IPS-18c (cell line): ENCODE results near the gene SPPL2B.
A peak's percentile ranks its signal among the peaks of the same experiment; 100 is the strongest.

Experiments
- H3K4me3 ChIP-seq: 2 replicates; pipeline ENCODE4 v1.7.0; 2013; ENCODE audit warnings: low read depth, mild to moderate bottlenecking, low read length, moderate library complexity; ENCODE audit not compliant: insufficient read depth
- H3K9me3 ChIP-seq: one replicate; pipeline ENCODE4 v1.6.1; 2013; ENCODE audit warnings: mild to moderate bottlenecking, low read length, moderate library complexity; ENCODE audit not compliant: control insufficient read depth, insufficient read depth

Gene SPPL2B

GRCh38 chr19:2291185-2291751 lies 37.2 kb upstream of the SPPL2B start:
- Histone ChIP-seq H3K9me3 (peaks cover 2% of the 10 kb centered on the region), H3K4me3 (no peak overlapping the region; the same call in 1 of the 2 replicates)

GRCh38 chr19:2294687-2295335 lies 33.7 kb upstream of the SPPL2B start:
- Histone ChIP-seq H3K9me3 (no peaks in the 10 kb centered on the region), H3K4me3 (no peak overlapping the region)

- no peak overlapping the region for H3K4me3 ChIP-seq
These were observed 32.3 kb upstream of the SPPL2B start for GRCh38 chr19:2296141-2296540.

GRCh38 chr19:2300533-2300932 lies 28.0 kb upstream of the SPPL2B start:
- H3K4me3 ChIP-seq = no peak overlapping the region

More at GRCh38 chr19:2296141-2296540, 32.3 kb upstream of the SPPL2B start:
- no peaks in the 10 kb centered on the region for H3K9me3 ChIP-seq

GRCh38 chr19:2302319-2303210 lies 25.9 kb upstream of the SPPL2B start:
- Histone ChIP-seq H3K4me3 (peak overlapping the region; percentile 24; the same call in 1 of the 2 replicates), H3K9me3 (peaks cover 2% of the 10 kb centered on the region)

More at GRCh38 chr19:2300533-2300932, 28.0 kb upstream of the SPPL2B start:
- H3K9me3 ChIP-seq = peaks cover 2% of the 10 kb centered on the region

- H3K4me3 ChIP-seq = no peak overlapping the region
- peaks cover 2% of the 10 kb centered on the region for H3K9me3 ChIP-seq
These were observed 25.2 kb upstream of the SPPL2B start for GRCh38 chr19:2303211-2303798.

GRCh38 chr19:2305452-2306280 lies 22.8 kb upstream of the SPPL2B start:
- Histone ChIP-seq H3K9me3 (peaks cover 2% of the 10 kb centered on the region), H3K4me3 (no peak overlapping the region)

- no peak overlapping the region for H3K4me3 ChIP-seq
- H3K9me3 ChIP-seq = peaks cover 2% of the 10 kb centered on the region
These were observed 22.1 kb upstream of the SPPL2B start for GRCh38 chr19:2306281-2306806.

GRCh38 chr19:2306971-2307370 lies 21.5 kb upstream of the SPPL2B start:
- no peak overlapping the region for H3K4me3 ChIP-seq

GRCh38 chr19:2307518-2308012 lies 20.9 kb upstream of the SPPL2B start:
- H3K9me3 ChIP-seq = peaks cover 2% of the 10 kb centered on the region
- H3K4me3 ChIP-seq = peak overlapping the region; percentile 31; the same call in 1 of the 2 replicates

More at GRCh38 chr19:2306971-2307370, 21.5 kb upstream of the SPPL2B start:
- H3K9me3 ChIP-seq = peaks cover 2% of the 10 kb centered on the region

GRCh38 chr19:2308114-2308556 lies 20.3 kb upstream of the SPPL2B start, which contains the start of gene LINGO3:
TSS of gene LINGO3 (minus strand) at chr19:2308154. CDS start at chr19:2291776, 16,378 bp downstream.
- peaks cover 2% of the 10 kb centered on the region for H3K9me3 ChIP-seq
- H3K4me3 ChIP-seq = peak within 1 kb of the TSS; percentile 43

- Histone ChIP-seq H3K9me3 (peaks cover 2% of the 10 kb centered on the region), H3K4me3 (no peak overlapping the region)
These were observed 18.6 kb upstream of the SPPL2B start for GRCh38 chr19:2309734-2310362.

GRCh38 chr19:2311093-2311492 lies 17.4 kb upstream of the SPPL2B start:
- H3K9me3 ChIP-seq = peaks cover 2% of the 10 kb centered on the region

GRCh38 chr19:2312820-2313501 lies 15.5 kb upstream of the SPPL2B start:
- H3K9me3 ChIP-seq = peaks cover 2% of the 10 kb centered on the region
- H3K4me3 ChIP-seq = peak overlapping the region; percentile 26; the same call in 1 of the 2 replicates

More at GRCh38 chr19:2311093-2311492, 17.4 kb upstream of the SPPL2B start:
- H3K4me3 ChIP-seq = no peak overlapping the region

GRCh38 chr19:2315121-2315817 lies 13.2 kb upstream of the SPPL2B start:
- H3K9me3 ChIP-seq = peaks cover 2% of the 10 kb centered on the region
- no peak overlapping the region for H3K4me3 ChIP-seq
